Activated naive CD8-positive, alpha-beta T cell treated with anti-CD3 and anti-CD28 coated beads, Interleukin-2, amount 50 U/mL, for 24 hours (primary cell): Measurements from ENCODE around the gene MYH9.

Experiments used
- ATAC-seq: fragments of 150-1000 bp; cut with Tn5 transposase; one replicate; pipeline ENCODE4 v1.10.0; 2021
- DNase-seq: peaks from one replicate; pipeline ENCODE4 v3.0.0; 2021
- H3K27ac Mint-ChIP-seq: one replicate; pipeline ENCODE4 v1.8.0; 2021; ENCODE audit warnings: mild to moderate bottlenecking, mixed read lengths
- H3K27me3 Mint-ChIP-seq: one replicate; pipeline ENCODE4 v1.8.0; 2021; ENCODE audit warnings: mixed read lengths
- H3K36me3 Mint-ChIP-seq: one replicate; pipeline ENCODE4 v1.8.0; 2021; ENCODE audit warnings: low read depth, mixed read lengths
- H3K4me1 Mint-ChIP-seq: one replicate; pipeline ENCODE4 v1.8.0; 2021; ENCODE audit warnings: mixed read lengths
- H3K4me3 Mint-ChIP-seq: one replicate; pipeline ENCODE4 v1.8.0; 2021; ENCODE audit warnings: mild to moderate bottlenecking, moderate library complexity, mixed read lengths
- H3K9me3 Mint-ChIP-seq: one replicate; pipeline ENCODE4 v1.8.0; 2021; ENCODE audit warnings: mixed read lengths

Gene MYH9

GRCh38 chr22:36323182-36323854, 64.4 kb downstream of the MYH9 start:
- Mint-ChIP-seq H3K9me3 (no peaks in the 10 kb centered on the region), H3K27me3 (no peaks in the 10 kb centered on the region), H3K27ac (peak overlapping the region; percentile 35), H3K4me1 (peaks cover 19% of the 10 kb centered on the region), H3K4me3 (no peak overlapping the region), H3K36me3 (peaks cover 77% of the 10 kb centered on the region)
- ATAC-seq (no peak), DNase-seq (no peak)

- peaks cover 12% of the 10 kb centered on the region for H3K4me1 Mint-ChIP-seq
- H3K27me3 Mint-ChIP-seq = no peaks in the 10 kb centered on the region
- H3K36me3 Mint-ChIP-seq = peaks cover 72% of the 10 kb centered on the region
- no peak overlapping the region for H3K27ac Mint-ChIP-seq
- DNase-seq (no peak), ATAC-seq (no peak)
- H3K4me3 Mint-ChIP-seq = no peak overlapping the region
- no peaks in the 10 kb centered on the region for H3K9me3 Mint-ChIP-seq
Measured at GRCh38 chr22:36322602-36322915, 65.2 kb downstream of the MYH9 start.

GRCh38 chr22:36321797-36322601, 65.8 kb downstream of the MYH9 start:
- Mint-ChIP-seq H3K36me3 (peaks cover 72% of the 10 kb centered on the region), H3K27ac (peak overlapping the region; percentile 64), H3K4me3 (peak overlapping the region; percentile 26), H3K27me3 (no peaks in the 10 kb centered on the region), H3K9me3 (no peaks in the 10 kb centered on the region), H3K4me1 (peaks cover 6% of the 10 kb centered on the region)
- DNase-seq (no peak), ATAC-seq (no peak)

- Mint-ChIP-seq H3K36me3 (peaks cover 66% of the 10 kb centered on the region), H3K4me3 (peak overlapping the region; percentile 16), H3K4me1 (peaks cover 3% of the 10 kb centered on the region), H3K27ac (peak overlapping the region; percentile 61), H3K9me3 (no peaks in the 10 kb centered on the region), H3K27me3 (no peaks in the 10 kb centered on the region)
- DNase-seq = no peak
- ATAC-seq = no peak
Measured at GRCh38 chr22:36320553-36320952, 67.2 kb downstream of the MYH9 start.

GRCh38 chr22:36319595-36320497, 67.9 kb downstream of the MYH9 start:
- H3K36me3 Mint-ChIP-seq = peaks cover 70% of the 10 kb centered on the region
- no peak for ATAC-seq

GRCh38 chr22:36318442-36318841, 69.3 kb downstream of the MYH9 start:
- peaks cover 1% of the 10 kb centered on the region for H3K4me1 Mint-ChIP-seq
- peaks cover 67% of the 10 kb centered on the region for H3K36me3 Mint-ChIP-seq
- ATAC-seq (no peak), DNase-seq (no peak)
- no peak overlapping the region for H3K4me3 Mint-ChIP-seq
- no peak overlapping the region for H3K27ac Mint-ChIP-seq
- H3K27me3 Mint-ChIP-seq = no peaks in the 10 kb centered on the region
- no peaks in the 10 kb centered on the region for H3K9me3 Mint-ChIP-seq

More at GRCh38 chr22:36319595-36320497, 67.9 kb downstream of the MYH9 start:
- no peaks in the 10 kb centered on the region for H3K9me3 Mint-ChIP-seq
- H3K27ac Mint-ChIP-seq = peak overlapping the region; percentile 75
- H3K4me1 Mint-ChIP-seq = peaks cover 1% of the 10 kb centered on the region
- no peak for DNase-seq
- no peaks in the 10 kb centered on the region for H3K27me3 Mint-ChIP-seq
- no peak overlapping the region for H3K4me3 Mint-ChIP-seq

GRCh38 chr22:36317658-36318271, 70.0 kb downstream of the MYH9 start:
- no peak for ATAC-seq
- peak overlapping the region; percentile 65 for H3K27ac Mint-ChIP-seq
- DNase-seq = no peak
- H3K27me3 Mint-ChIP-seq = no peaks in the 10 kb centered on the region
- H3K9me3 Mint-ChIP-seq = no peaks in the 10 kb centered on the region
- H3K4me1 Mint-ChIP-seq = peaks cover 1% of the 10 kb centered on the region
- peaks cover 61% of the 10 kb centered on the region for H3K36me3 Mint-ChIP-seq
- H3K4me3 Mint-ChIP-seq = no peak overlapping the region

GRCh38 chr22:36316419-36316818, 71.3 kb downstream of the MYH9 start:
- H3K36me3 Mint-ChIP-seq = peaks cover 67% of the 10 kb centered on the region
- peaks cover 1% of the 10 kb centered on the region for H3K4me1 Mint-ChIP-seq

GRCh38 chr22:36315325-36315724, 72.4 kb downstream of the MYH9 start:
- DNase-seq (no peak), ATAC-seq (no peak)
- no peaks in the 10 kb centered on the region for H3K27me3 Mint-ChIP-seq
- H3K36me3 Mint-ChIP-seq = peaks cover 68% of the 10 kb centered on the region
- H3K27ac Mint-ChIP-seq = peak overlapping the region; percentile 13
- H3K9me3 Mint-ChIP-seq = no peaks in the 10 kb centered on the region
- H3K4me3 Mint-ChIP-seq = no peak overlapping the region
- H3K4me1 Mint-ChIP-seq = peaks cover 1% of the 10 kb centered on the region

More at GRCh38 chr22:36316419-36316818, 71.3 kb downstream of the MYH9 start:
- ATAC-seq (no peak), DNase-seq (no peak)
- Mint-ChIP-seq H3K27ac (peak overlapping the region; percentile 40), H3K27me3 (no peaks in the 10 kb centered on the region), H3K4me3 (no peak overlapping the region), H3K9me3 (no peaks in the 10 kb centered on the region)

GRCh38 chr22:36311386-36312085, 76.2 kb downstream of the MYH9 start:
- Mint-ChIP-seq H3K27ac (no peak overlapping the region), H3K9me3 (no peaks in the 10 kb centered on the region), H3K4me1 (no peaks in the 10 kb centered on the region), H3K36me3 (peaks cover 58% of the 10 kb centered on the region), H3K4me3 (no peak overlapping the region), H3K27me3 (no peaks in the 10 kb centered on the region)
- no peak for DNase-seq
- peak; percentile 31 for ATAC-seq

- H3K27ac Mint-ChIP-seq = peak overlapping the region; percentile 39
- ATAC-seq = no peak
Measured at GRCh38 chr22:36308880-36309279, 78.9 kb downstream of the MYH9 start.

GRCh38 chr22:36306227-36306626, 81.5 kb downstream of the MYH9 start:
- H3K4me1 Mint-ChIP-seq = peaks cover 11% of the 10 kb centered on the region
- H3K36me3 Mint-ChIP-seq = peaks cover 65% of the 10 kb centered on the region
- H3K27ac Mint-ChIP-seq = peak overlapping the region; percentile 73
- no peaks in the 10 kb centered on the region for H3K27me3 Mint-ChIP-seq
- ATAC-seq = no peak
- no peak overlapping the region for H3K4me3 Mint-ChIP-seq
- no peaks in the 10 kb centered on the region for H3K9me3 Mint-ChIP-seq
- DNase-seq = no peak

More at GRCh38 chr22:36308880-36309279, 78.9 kb downstream of the MYH9 start:
- Mint-ChIP-seq H3K4me1 (peaks cover 2% of the 10 kb centered on the region), H3K36me3 (peaks cover 67% of the 10 kb centered on the region), H3K4me3 (no peak overlapping the region), H3K27me3 (no peaks in the 10 kb centered on the region), H3K9me3 (no peaks in the 10 kb centered on the region)
- no peak for DNase-seq

- H3K27ac Mint-ChIP-seq = peak overlapping the region; percentile 27
- DNase-seq (no peak), ATAC-seq (no peak)
- no peaks in the 10 kb centered on the region for H3K9me3 Mint-ChIP-seq
- no peaks in the 10 kb centered on the region for H3K27me3 Mint-ChIP-seq
- H3K4me3 Mint-ChIP-seq = no peak overlapping the region
- H3K36me3 Mint-ChIP-seq = peaks cover 65% of the 10 kb centered on the region
- peaks cover 11% of the 10 kb centered on the region for H3K4me1 Mint-ChIP-seq
Measured at GRCh38 chr22:36305813-36306212, 82.0 kb downstream of the MYH9 start.

GRCh38 chr22:36304429-36304828, 83.3 kb downstream of the MYH9 start:
- peaks cover 14% of the 10 kb centered on the region for H3K4me1 Mint-ChIP-seq
- H3K27ac Mint-ChIP-seq = peak overlapping the region; percentile 67
- H3K27me3 Mint-ChIP-seq = no peaks in the 10 kb centered on the region
- H3K9me3 Mint-ChIP-seq = no peaks in the 10 kb centered on the region
- DNase-seq (no peak), ATAC-seq (no peak)
- H3K4me3 Mint-ChIP-seq = no peak overlapping the region
- H3K36me3 Mint-ChIP-seq = peaks cover 64% of the 10 kb centered on the region
